HG03095 (cell line): Measurements from ENCODE around the gene RALY.
"Not testable (repeated sequence)": the region's sequence is repeated elsewhere in the genome, so short reads cannot be mapped to it uniquely, and the experiment has no call there.

ENCODE experiments used
- ATAC-seq: cut with Tn5 transposase; IDR thresholded peaks from one replicate; pipeline ENCODE4 v1.9.1; 2021; ENCODE audit warnings: moderate library complexity; ENCODE audit not compliant: unreplicated experiment

Gene RALY

DNA sequence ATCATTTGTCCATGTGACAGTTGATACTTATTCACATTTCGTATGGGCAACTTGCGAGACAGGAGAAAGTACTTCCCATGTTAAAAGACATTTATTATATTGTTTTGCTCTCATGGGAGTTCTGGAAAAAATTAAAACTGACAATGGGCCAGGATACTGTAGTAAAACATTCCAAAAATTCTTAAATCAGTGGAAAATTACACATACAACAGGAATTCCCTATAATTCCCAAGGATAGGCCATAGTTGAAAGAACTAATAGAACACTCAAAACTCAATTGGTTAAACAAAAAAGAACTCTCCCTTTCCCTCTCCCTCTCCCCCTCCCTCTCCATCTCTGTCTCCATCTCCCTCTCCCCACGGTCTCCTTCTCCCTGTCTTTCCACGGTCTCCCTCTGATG, 137.8 kb downstream of the RALY start:
- ATAC-seq, result no peak

DNA sequence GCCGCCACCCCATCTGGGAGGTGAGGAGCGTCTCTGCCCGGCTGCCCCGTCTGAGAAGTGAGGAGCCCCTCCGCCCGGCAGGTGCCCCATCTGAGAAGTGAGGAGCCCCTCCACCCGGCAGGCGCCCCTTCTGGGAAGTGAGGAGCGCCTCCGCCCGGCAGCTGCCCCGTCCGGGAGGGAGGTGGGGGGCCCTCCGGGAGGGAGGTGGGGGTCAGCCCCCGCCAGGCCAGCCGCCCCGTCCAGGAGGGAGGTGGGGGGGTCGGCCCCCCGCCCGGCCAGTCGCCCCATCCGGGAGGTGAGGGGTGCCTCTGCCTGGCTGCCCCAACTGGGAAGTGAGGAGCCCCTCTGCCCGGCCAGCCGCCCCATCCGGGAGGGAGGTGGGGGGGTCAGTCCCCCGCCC, 138.8 kb downstream of the RALY start:
- not testable (repeated sequence) for ATAC-seq

DNA sequence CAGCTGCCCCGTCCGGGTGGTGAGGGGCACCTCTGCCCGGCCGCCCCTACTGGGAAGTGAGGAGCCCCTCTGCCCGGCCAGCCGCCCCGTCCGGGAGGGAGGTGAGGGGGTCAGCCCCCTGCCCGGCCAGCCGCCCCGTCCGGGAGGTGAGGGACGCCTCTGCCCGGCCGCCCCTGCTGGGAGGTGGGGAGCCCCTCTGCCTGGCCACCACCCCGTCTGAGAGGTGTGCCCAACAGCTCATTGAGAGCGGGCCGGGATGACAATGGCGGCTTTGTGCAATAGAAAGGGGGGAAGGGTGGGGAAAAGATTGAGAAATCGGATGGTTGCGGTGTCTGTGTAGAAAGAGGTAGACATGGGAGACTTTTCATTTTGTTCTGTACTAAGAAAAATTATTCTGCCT, 139.2 kb downstream of the RALY start:
- ATAC-seq, result not testable (repeated sequence)

DNA sequence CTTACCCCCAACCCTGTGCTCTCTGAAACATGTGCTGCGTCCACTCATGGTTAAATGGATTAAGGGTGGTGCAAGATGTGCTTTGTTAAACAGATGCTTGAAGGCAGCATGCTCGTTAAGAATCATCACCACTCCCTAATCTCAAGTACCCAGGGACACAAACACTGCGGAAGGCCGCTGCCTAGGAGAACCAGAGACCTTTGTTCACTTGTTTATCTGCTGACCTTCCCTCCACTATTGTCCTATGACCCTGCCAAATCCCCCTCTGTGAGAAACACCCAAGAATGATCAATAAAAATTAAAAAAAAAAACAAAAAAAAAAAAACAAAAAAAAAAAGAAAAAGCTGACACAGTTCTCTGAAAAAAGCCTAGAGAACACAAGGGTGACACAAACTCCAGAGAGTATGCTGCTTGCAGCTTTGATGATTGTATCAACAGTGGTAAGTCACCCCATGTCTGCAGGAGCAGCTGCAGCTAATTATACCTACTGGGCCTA, 139.7 kb downstream of the RALY start:
- ATAC-seq, result not testable (repeated sequence)
